Endothelial cell (in vitro differentiated cells): Measurements from ENCODE around the gene MORN4. TPM values are rescaled to one million over a fixed set of nuclear protein-coding genes. Genes with fewer than 3 reads are reported as not detected.

ENCODE experiments used
- DNase-seq: peaks from one replicate; pipeline ENCODE4 v3.0.0; 2021; ENCODE audit warnings: low spot score
- H3K27ac Mint-ChIP-seq: one replicate; pipeline ENCODE4 v1.8.0; 2021; ENCODE audit warnings: mixed read lengths, inconsistent platforms; ENCODE audit not compliant: unreplicated experiment
- H3K27me3 Mint-ChIP-seq: one replicate; pipeline ENCODE4 v1.8.0; 2021; ENCODE audit warnings: mild to moderate bottlenecking, moderate library complexity, mixed read lengths, inconsistent platforms; ENCODE audit not compliant: unreplicated experiment
- H3K36me3 Mint-ChIP-seq: one replicate; pipeline ENCODE4 v1.8.0; 2021; ENCODE audit warnings: mild to moderate bottlenecking, low read depth, mixed read lengths, inconsistent platforms; ENCODE audit not compliant: unreplicated experiment
- H3K4me1 Mint-ChIP-seq: one replicate; pipeline ENCODE4 v1.8.0; 2021; ENCODE audit warnings: mild to moderate bottlenecking, mixed read lengths, inconsistent platforms; ENCODE audit not compliant: unreplicated experiment
- H3K4me3 Mint-ChIP-seq: one replicate; pipeline ENCODE4 v1.8.0; 2021; ENCODE audit warnings: mild to moderate bottlenecking, mixed read lengths, inconsistent platforms; ENCODE audit not compliant: unreplicated experiment
- H3K9me3 Mint-ChIP-seq: one replicate; pipeline ENCODE4 v1.8.0; 2021; ENCODE audit warnings: mixed read lengths, inconsistent platforms; ENCODE audit not compliant: unreplicated experiment
- total RNA-seq: library from RNA; stranded (reverse); fragmentation: NEBNext Ultra II Directional; extraction: Animal tissue kit (Norgen Biotek cat#: 25700); gene quantifications from one replicate; pipeline ENCODE4 v1.2.1, GENCODE V29; 2021; ENCODE audit not compliant: unreplicated experiment
- TF ChIP-seq, protein P1 (sequence below): fragments of 200-600 bp; sonication (generic); IDR thresholded peaks from one replicate; pipeline ENCODE4 v1.5.0; 2021; ENCODE audit warnings: antibody characterized with exemption; ENCODE audit not compliant: unreplicated experiment

The MORN4 gene
- total RNA-seq, 1 donor from 2014 or later, result 10.9 TPM

DNA sequence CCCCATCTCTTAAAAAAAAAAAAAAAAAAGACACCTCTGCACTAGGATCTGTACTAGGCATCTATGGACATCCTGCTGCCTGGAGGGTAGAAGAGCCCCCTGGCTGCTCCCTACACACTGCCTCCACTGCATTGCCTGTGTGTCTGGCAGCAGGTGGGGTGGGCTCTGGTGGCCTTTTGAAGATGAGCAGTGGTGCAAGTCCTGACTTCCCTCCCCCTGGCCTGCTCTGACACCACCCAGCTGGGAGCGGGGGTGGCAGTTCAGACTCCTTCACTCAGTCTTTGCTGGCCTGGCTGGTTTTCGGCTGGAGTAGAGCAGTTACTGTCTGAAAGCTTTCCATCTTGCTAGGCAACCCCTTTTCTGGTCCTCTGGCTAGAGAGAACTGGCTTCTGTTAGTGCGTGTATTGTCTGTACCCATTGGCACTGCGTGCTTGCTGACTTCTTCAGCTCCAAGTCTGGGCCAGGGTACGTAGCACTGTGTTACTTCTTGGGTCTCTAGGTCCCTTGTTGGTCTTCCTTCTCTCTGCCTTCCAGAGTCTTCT lies 26.1 kb downstream of the MORN4 start:
- no peaks in the 10 kb centered on the region for H3K27me3 Mint-ChIP-seq
- H3K27ac Mint-ChIP-seq, result no peak overlapping the region
- no peak for DNase-seq
- no peaks in the 10 kb centered on the region for H3K36me3 Mint-ChIP-seq
- TF ChIP-seq, protein P1, sequence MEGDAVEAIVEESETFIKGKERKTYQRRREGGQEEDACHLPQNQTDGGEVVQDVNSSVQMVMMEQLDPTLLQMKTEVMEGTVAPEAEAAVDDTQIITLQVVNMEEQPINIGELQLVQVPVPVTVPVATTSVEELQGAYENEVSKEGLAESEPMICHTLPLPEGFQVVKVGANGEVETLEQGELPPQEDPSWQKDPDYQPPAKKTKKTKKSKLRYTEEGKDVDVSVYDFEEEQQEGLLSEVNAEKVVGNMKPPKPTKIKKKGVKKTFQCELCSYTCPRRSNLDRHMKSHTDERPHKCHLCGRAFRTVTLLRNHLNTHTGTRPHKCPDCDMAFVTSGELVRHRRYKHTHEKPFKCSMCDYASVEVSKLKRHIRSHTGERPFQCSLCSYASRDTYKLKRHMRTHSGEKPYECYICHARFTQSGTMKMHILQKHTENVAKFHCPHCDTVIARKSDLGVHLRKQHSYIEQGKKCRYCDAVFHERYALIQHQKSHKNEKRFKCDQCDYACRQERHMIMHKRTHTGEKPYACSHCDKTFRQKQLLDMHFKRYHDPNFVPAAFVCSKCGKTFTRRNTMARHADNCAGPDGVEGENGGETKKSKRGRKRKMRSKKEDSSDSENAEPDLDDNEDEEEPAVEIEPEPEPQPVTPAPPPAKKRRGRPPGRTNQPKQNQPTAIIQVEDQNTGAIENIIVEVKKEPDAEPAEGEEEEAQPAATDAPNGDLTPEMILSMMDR, result no peak
- H3K4me1 Mint-ChIP-seq, result no peaks in the 10 kb centered on the region
- H3K4me3 Mint-ChIP-seq, result no peak overlapping the region
- no peaks in the 10 kb centered on the region for H3K9me3 Mint-ChIP-seq

- Mint-ChIP-seq H3K27me3 (peaks cover 9% of the 10 kb centered on the region), H3K4me1 (peaks cover 3% of the 10 kb centered on the region), H3K9me3 (no peaks in the 10 kb centered on the region), H3K36me3 (no peaks in the 10 kb centered on the region), H3K27ac (no peak overlapping the region), H3K4me3 (no peak overlapping the region)
- TF ChIP-seq, protein P1, result no peak
- DNase-seq, result no peak
Observed at GRCh38 chr10:97601268-97602215, 31.8 kb downstream of the MORN4 start.

GRCh38 chr10:97600616-97601015 lies 32.7 kb downstream of the MORN4 start:
- Mint-ChIP-seq H3K4me3 (no peak overlapping the region), H3K4me1 (peaks cover 7% of the 10 kb centered on the region), H3K36me3 (no peaks in the 10 kb centered on the region), H3K27ac (no peak overlapping the region), H3K9me3 (no peaks in the 10 kb centered on the region), H3K27me3 (peaks cover 9% of the 10 kb centered on the region)
- DNase-seq, result no peak
- TF ChIP-seq, protein P1, result no peak

- Mint-ChIP-seq H3K36me3 (no peaks in the 10 kb centered on the region), H3K4me1 (peaks cover 7% of the 10 kb centered on the region)
- TF ChIP-seq, protein P1, result no peak
Observed at GRCh38 chr10:97599272-97599619, 34.1 kb downstream of the MORN4 start.

More at GRCh38 chr10:97599272-97599619, 34.1 kb downstream of the MORN4 start:
- no peak overlapping the region for H3K4me3 Mint-ChIP-seq
- no peak for DNase-seq
- H3K27me3 Mint-ChIP-seq, result peaks cover 9% of the 10 kb centered on the region
- H3K9me3 Mint-ChIP-seq, result no peaks in the 10 kb centered on the region
- H3K27ac Mint-ChIP-seq, result no peak overlapping the region
